HCT116 (cell line): Measurements from ENCODE around the gene PLD5. TPM values are rescaled to one million over a fixed set of nuclear protein-coding genes. Genes with fewer than 3 reads are reported as not detected.

Source experiments
- ATAC-seq: fragments of 200-7000 bp; cut with Tn5 transposase; 2 replicates; pipeline ENCODE4 v1.9.1; 2020; ENCODE audit warnings: mild to moderate bottlenecking, moderate library complexity
- BruUV-seq: library from RNA; stranded (reverse); fragments of 400-500 nt; replicated peaks from 2 replicates; lab custom pipeline; 2021; lab: Mats Ljungman, UMichigan
- CTCF ChIA-PET: fragments of 300-600 bp; sonication (Branson Sonifier 250); formaldehyde crosslinking; loops from one replicate; lab custom pipeline; 2021; ENCODE audit warnings: antibody characterized with exemption; lab: Charles Lee
- POLR2A ChIA-PET: fragments of 300-600, 350-600 bp; sonication (Branson Sonifier 250); formaldehyde crosslinking; loops from one replicate; lab custom pipeline; 2021; ENCODE audit warnings: antibody characterized with exemption; lab: Charles Lee
- RAD21 ChIA-PET, 2 experiments: fragments of 300-600 bp; sonication (Branson Sonifier 250); formaldehyde crosslinking; loops; one replicate each; lab custom pipeline; 2023; ENCODE audit warnings: low total read pairs in 2 of 2; ENCODE audit not compliant: uncharacterized antibody in 2 of 2, unreplicated experiment in 2 of 2, low non-redundant PET in 1 of 2; lab: Charles Lee
- DNase-seq: peaks from one replicate; pipeline ENCODE4 v3.0.0-alpha.2; 2010; ENCODE audit warnings: low read depth, low spot score
- H2AFZ ChIP-seq: fragments of 200-600 bp; shearing (Covaris generic), sonication (generic); 2 replicates; pipeline ENCODE4 v1.6.1; 2017; ENCODE audit warnings: low read depth, mixed run types, mixed read lengths, antibody characterized with exemption, low read length; ENCODE audit not compliant: poor library complexity, severe bottlenecking
- H3K27ac ChIP-seq: 2 replicates; pipeline ENCODE4 v1.5.1; 2012; ENCODE audit warnings: low read depth, low read length
- H3K27me3 ChIP-seq: fragments of 200-600 bp; sonication (generic); 2 replicates; pipeline ENCODE4 v1.6.1; 2016; ENCODE audit warnings: mixed run types, low read length, mixed read lengths; ENCODE audit not compliant: insufficient read depth
- H3K36me3 ChIP-seq, 2 experiments: fragments of 200-500 bp in 1 of 2; fragments of 200-600 bp in 1 of 2; sonication (Bioruptor generic) in 1 of 2; sonication (generic) in 1 of 2; 2 replicates each; pipeline versions ENCODE4 v1.5.1 to v1.6.1; 2014 to 2016; ENCODE audit warnings: low read length in 2 of 2, inconsistent platforms in 1 of 2, mixed read lengths in 1 of 2, mixed run types in 1 of 2; ENCODE audit not compliant: insufficient read depth in 2 of 2, control insufficient read depth in 1 of 2
- H3K4me1 ChIP-seq, 2 experiments: fragments of 200-600 bp in 1 of 2; sonication (generic) in 1 of 2; 2 replicates each; pipeline versions ENCODE4 v1.5.1 to v1.6.1; 2012 to 2017; ENCODE audit warnings: low read length in 2 of 2, inconsistent platforms in 1 of 2, mild to moderate bottlenecking in 1 of 2, mixed read lengths in 1 of 2, mixed run types in 1 of 2, moderate library complexity in 1 of 2; ENCODE audit not compliant: insufficient read depth in 2 of 2, control insufficient read depth in 1 of 2
- H3K4me2 ChIP-seq: fragments of 200-600 bp; sonication (generic); 2 replicates; pipeline ENCODE4 v1.6.1; 2017; ENCODE audit warnings: mixed run types, low read length, mixed read lengths
- H3K4me3 ChIP-seq, 2 experiments: fragments of 200-600 bp in 1 of 2; sonication (generic) in 1 of 2; replicated peaks in 1 of 2; 2 replicates each; pipeline ENCODE4 v1.5.1; 2011 to 2016; ENCODE audit warnings: low read length in 2 of 2, control low read depth in 1 of 2, low read depth in 1 of 2, mild to moderate bottlenecking in 1 of 2, mixed read lengths in 1 of 2, mixed run types in 1 of 2
- H3K79me2 ChIP-seq: fragments of 200-600 bp; sonication (generic); 2 replicates; pipeline ENCODE4 v1.6.1; 2017; ENCODE audit warnings: mild to moderate bottlenecking, mixed run types, low read length, moderate library complexity, mixed read lengths; ENCODE audit not compliant: insufficient read depth
- H3K9ac ChIP-seq: fragments of 200-600 bp; sonication (generic); 2 replicates; pipeline ENCODE4 v1.6.1; 2016; ENCODE audit warnings: low read length, mixed read lengths
- H3K9me2 ChIP-seq: fragments of 200-600 bp; sonication (generic), shearing (Covaris generic); 2 replicates; pipeline ENCODE4 v1.6.1; 2017; ENCODE audit warnings: mixed run types, mild to moderate bottlenecking, moderate library complexity; ENCODE audit not compliant: insufficient read depth
- H3K9me3 ChIP-seq, 2 experiments: fragments of 200-500 bp in 1 of 2; fragments of 200-600 bp in 1 of 2; sonication (Bioruptor generic) in 1 of 2; sonication (generic) in 1 of 2; 2 replicates each; pipeline ENCODE4 v1.6.1; 2014 to 2017; ENCODE audit warnings: low read length in 2 of 2, mixed read lengths in 2 of 2, inconsistent platforms in 1 of 2, low read depth in 1 of 2, mild to moderate bottlenecking in 1 of 2, mixed run types in 1 of 2, moderate library complexity in 1 of 2; ENCODE audit not compliant: control insufficient read depth in 1 of 2, insufficient read depth in 1 of 2
- H4K20me1 ChIP-seq: fragments of 200-600 bp; sonication (generic), shearing (Covaris generic); 2 replicates; pipeline ENCODE4 v1.6.1; 2017; ENCODE audit warnings: mixed run types, mild to moderate bottlenecking, moderate library complexity; ENCODE audit not compliant: insufficient read depth
- CBX3 ChIP-seq: IDR thresholded peaks from 2 replicates; pipeline ENCODE4 v1.6.1; 2012; ENCODE audit warnings: low read depth
- CEBPB ChIP-seq: IDR thresholded peaks from 2 replicates; pipeline ENCODE4 v1.6.1; 2012; ENCODE audit warnings: low read depth
- ELF1 ChIP-seq: IDR thresholded peaks from 2 replicates; pipeline ENCODE4 v1.6.1; 2012; ENCODE audit warnings: low read depth, borderline replicate concordance
- EZH2 ChIP-seq: fragments of 200-600 bp; sonication (generic); IDR thresholded peaks from 2 replicates; pipeline ENCODE4 v1.6.1; 2017; ENCODE audit warnings: antibody characterized with exemption, mixed run types
- POLR2A ChIP-seq: IDR thresholded peaks from 2 replicates; pipeline ENCODE4 v1.7.0; 2011; ENCODE audit warnings: borderline replicate concordance; ENCODE audit not compliant: insufficient read depth, insufficient read length; ENCODE audit errors: extremely low read depth
- POLR2AphosphoS5 ChIP-seq: IDR thresholded peaks from 2 replicates; pipeline ENCODE4 v1.6.1; 2011; ENCODE audit warnings: mild to moderate bottlenecking, low read depth, low read length, moderate library complexity
- RAD21 ChIP-seq: IDR thresholded peaks from 2 replicates; pipeline ENCODE4 v1.6.1; 2012; ENCODE audit warnings: low read depth, mild to moderate bottlenecking
- SP1 ChIP-seq: IDR thresholded peaks from 2 replicates; pipeline ENCODE4 v1.6.1; 2012; ENCODE audit warnings: low read depth
- SRF ChIP-seq: IDR thresholded peaks from 2 replicates; pipeline ENCODE4 v1.6.1; 2012; ENCODE audit warnings: low read depth
- TCF7L2 ChIP-seq: IDR thresholded peaks from 2 replicates; pipeline ENCODE4 v1.7.0; 2011; ENCODE audit warnings: borderline replicate concordance, inconsistent platforms; ENCODE audit not compliant: insufficient read depth, insufficient read length; ENCODE audit errors: extremely low read depth
- YY1 ChIP-seq: IDR thresholded peaks from 2 replicates; pipeline ENCODE4 v1.6.1; 2011; ENCODE audit warnings: low read length, low read depth, moderate library complexity, mild to moderate bottlenecking; ENCODE audit not compliant: insufficient replicate concordance; ENCODE audit errors: extremely low read depth
- ZFX ChIP-seq: fragments of 450-650 bp; IDR thresholded peaks from 2 replicates; pipeline ENCODE4 v1.6.1; 2017
- ZNF274 ChIP-seq: fragments of 200-500 bp; sonication (Bioruptor generic); IDR thresholded peaks from 2 replicates; pipeline ENCODE4 v1.6.1; 2014; ENCODE audit warnings: mild to moderate bottlenecking, low read depth, low read length, inconsistent platforms
- intact Hi-C: fragments of 100-400 bp; cut with micrococcal nuclease; formaldehyde crosslinking; loops from 2 replicates; pipeline ENCODE4 v1.10.0; 2022
- total RNA-seq: library from RNA; stranded (reverse); gene quantifications from one replicate; pipeline ENCODE4 v1.2.1, GENCODE V29; 2021; ENCODE audit not compliant: unreplicated experiment
- TF ChIP-seq, protein P1 (sequence below): IDR thresholded peaks from 2 replicates; pipeline ENCODE4 v1.6.1; 2012
- TF ChIP-seq, protein P2 (sequence below), 3 experiments: fragments of 200-600 bp in 1 of 3; sonication (generic) in 1 of 3; IDR thresholded peaks in 2 of 3; conservative IDR thresholded peaks in 1 of 3; 2 replicates each; pipeline ENCODE4 v1.5.1; 2012 to 2017; ENCODE audit warnings: low read depth in 2 of 3, low read length in 2 of 3, antibody characterized with exemption in 1 of 3, borderline replicate concordance in 1 of 3, control low read depth in 1 of 3, mild to moderate bottlenecking in 1 of 3, mixed read lengths in 1 of 3, mixed run types in 1 of 3, moderate library complexity in 1 of 3; ENCODE audit not compliant: insufficient read depth in 1 of 3
- TF ChIP-seq, protein P3 (sequence below): IDR thresholded peaks from 2 replicates; pipeline ENCODE4 v1.6.1; 2011; ENCODE audit warnings: mild to moderate bottlenecking, low read length, moderate library complexity; ENCODE audit not compliant: insufficient replicate concordance; ENCODE audit errors: extremely low read depth
- TF ChIP-seq, protein P4 (sequence below): IDR thresholded peaks from 2 replicates; pipeline ENCODE4 v1.6.1; 2012; ENCODE audit warnings: low read depth
- TF ChIP-seq, protein P5 (sequence below): IDR thresholded peaks from 2 replicates; pipeline ENCODE4 v1.6.1; 2012

The PLD5 gene
- total RNA-seq, 1 experiment from 2014 or later: not detected

DNA sequence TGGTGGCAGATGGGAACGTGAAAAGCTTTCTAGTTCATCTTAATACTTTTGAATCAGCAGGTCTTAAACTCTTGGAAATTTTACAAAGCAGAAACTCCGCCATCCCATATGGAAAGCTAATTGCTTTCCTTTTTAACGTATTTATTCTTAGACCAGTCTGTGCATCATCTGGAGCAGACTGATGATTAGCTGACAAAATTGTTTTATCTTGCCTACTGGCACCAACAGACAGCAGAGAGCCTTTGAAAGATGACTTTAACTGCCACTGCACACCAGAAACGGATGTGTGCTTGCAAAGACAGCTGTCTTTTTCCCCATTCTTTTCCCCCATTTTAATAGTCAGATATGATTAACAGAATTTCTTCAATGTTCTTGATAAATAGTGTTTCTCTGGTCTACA is 97.0 kb downstream of the PLD5 start:
- no peak for ATAC-seq
- no TSS peak for BruUV-seq
- H3K27me3 ChIP-seq: no peaks in the 10 kb centered on the region
- no peaks in the 10 kb centered on the region for H4K20me1 ChIP-seq
- no peaks in the 10 kb centered on the region for H3K9me2 ChIP-seq
- no peak for DNase-seq
- ChIA-PET CTCF (no interaction called here), POLR2A (interaction anchor here (0.6 kb wide), 1 partner anchor 185 kb away, joined by 4 read pairs; no protein-coding TSS in a partner anchor), RAD21 (no interaction called here)
- H3K79me2 ChIP-seq: no peaks in the 10 kb centered on the region
- intact Hi-C loops: no loop called here
- TF ChIP-seq POLR2A (no peak), SP1 (no peak), ZNF274 (no peak), RAD21 (no peak), CBX3 (no peak), EZH2 (no peak), YY1 (no peak), TCF7L2 (no peak), POLR2AphosphoS5 (no peak), ELF1 (no peak), CEBPB (no peak), SRF (no peak), ZFX (no peak)
- TF ChIP-seq, protein P1, sequence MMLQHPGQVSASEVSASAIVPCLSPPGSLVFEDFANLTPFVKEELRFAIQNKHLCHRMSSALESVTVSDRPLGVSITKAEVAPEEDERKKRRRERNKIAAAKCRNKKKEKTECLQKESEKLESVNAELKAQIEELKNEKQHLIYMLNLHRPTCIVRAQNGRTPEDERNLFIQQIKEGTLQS: no peak
- TF ChIP-seq, protein P2, sequence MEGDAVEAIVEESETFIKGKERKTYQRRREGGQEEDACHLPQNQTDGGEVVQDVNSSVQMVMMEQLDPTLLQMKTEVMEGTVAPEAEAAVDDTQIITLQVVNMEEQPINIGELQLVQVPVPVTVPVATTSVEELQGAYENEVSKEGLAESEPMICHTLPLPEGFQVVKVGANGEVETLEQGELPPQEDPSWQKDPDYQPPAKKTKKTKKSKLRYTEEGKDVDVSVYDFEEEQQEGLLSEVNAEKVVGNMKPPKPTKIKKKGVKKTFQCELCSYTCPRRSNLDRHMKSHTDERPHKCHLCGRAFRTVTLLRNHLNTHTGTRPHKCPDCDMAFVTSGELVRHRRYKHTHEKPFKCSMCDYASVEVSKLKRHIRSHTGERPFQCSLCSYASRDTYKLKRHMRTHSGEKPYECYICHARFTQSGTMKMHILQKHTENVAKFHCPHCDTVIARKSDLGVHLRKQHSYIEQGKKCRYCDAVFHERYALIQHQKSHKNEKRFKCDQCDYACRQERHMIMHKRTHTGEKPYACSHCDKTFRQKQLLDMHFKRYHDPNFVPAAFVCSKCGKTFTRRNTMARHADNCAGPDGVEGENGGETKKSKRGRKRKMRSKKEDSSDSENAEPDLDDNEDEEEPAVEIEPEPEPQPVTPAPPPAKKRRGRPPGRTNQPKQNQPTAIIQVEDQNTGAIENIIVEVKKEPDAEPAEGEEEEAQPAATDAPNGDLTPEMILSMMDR (IDR thresholded peaks at IDR 0.05 in 2 of 3, conservative IDR thresholded peaks at IDR 0.05 in 1 of 3; ENCODE audit: borderline replicate concordance in 1 of 3, insufficient read depth in 1 of 3, low read depth in 2 of 3, low read length in 2 of 3): no peak
- TF ChIP-seq, protein P3, sequence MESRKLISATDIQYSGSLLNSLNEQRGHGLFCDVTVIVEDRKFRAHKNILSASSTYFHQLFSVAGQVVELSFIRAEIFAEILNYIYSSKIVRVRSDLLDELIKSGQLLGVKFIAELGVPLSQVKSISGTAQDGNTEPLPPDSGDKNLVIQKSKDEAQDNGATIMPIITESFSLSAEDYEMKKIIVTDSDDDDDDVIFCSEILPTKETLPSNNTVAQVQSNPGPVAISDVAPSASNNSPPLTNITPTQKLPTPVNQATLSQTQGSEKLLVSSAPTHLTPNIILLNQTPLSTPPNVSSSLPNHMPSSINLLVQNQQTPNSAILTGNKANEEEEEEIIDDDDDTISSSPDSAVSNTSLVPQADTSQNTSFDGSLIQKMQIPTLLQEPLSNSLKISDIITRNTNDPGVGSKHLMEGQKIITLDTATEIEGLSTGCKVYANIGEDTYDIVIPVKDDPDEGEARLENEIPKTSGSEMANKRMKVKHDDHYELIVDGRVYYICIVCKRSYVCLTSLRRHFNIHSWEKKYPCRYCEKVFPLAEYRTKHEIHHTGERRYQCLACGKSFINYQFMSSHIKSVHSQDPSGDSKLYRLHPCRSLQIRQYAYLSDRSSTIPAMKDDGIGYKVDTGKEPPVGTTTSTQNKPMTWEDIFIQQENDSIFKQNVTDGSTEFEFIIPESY: no peak
- TF ChIP-seq, protein P4, sequence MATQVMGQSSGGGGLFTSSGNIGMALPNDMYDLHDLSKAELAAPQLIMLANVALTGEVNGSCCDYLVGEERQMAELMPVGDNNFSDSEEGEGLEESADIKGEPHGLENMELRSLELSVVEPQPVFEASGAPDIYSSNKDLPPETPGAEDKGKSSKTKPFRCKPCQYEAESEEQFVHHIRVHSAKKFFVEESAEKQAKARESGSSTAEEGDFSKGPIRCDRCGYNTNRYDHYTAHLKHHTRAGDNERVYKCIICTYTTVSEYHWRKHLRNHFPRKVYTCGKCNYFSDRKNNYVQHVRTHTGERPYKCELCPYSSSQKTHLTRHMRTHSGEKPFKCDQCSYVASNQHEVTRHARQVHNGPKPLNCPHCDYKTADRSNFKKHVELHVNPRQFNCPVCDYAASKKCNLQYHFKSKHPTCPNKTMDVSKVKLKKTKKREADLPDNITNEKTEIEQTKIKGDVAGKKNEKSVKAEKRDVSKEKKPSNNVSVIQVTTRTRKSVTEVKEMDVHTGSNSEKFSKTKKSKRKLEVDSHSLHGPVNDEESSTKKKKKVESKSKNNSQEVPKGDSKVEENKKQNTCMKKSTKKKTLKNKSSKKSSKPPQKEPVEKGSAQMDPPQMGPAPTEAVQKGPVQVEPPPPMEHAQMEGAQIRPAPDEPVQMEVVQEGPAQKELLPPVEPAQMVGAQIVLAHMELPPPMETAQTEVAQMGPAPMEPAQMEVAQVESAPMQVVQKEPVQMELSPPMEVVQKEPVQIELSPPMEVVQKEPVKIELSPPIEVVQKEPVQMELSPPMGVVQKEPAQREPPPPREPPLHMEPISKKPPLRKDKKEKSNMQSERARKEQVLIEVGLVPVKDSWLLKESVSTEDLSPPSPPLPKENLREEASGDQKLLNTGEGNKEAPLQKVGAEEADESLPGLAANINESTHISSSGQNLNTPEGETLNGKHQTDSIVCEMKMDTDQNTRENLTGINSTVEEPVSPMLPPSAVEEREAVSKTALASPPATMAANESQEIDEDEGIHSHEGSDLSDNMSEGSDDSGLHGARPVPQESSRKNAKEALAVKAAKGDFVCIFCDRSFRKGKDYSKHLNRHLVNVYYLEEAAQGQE: no peak
- TF ChIP-seq, protein P5, sequence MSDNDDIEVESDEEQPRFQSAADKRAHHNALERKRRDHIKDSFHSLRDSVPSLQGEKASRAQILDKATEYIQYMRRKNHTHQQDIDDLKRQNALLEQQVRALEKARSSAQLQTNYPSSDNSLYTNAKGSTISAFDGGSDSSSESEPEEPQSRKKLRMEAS: no peak
- no peak overlapping the region for H2AFZ ChIP-seq
- no peaks in the 10 kb centered on the region for H3K9me3 ChIP-seq
- no peak overlapping the region for H3K27ac ChIP-seq
- H3K4me1 ChIP-seq: no peaks in the 10 kb centered on the region
- no peak overlapping the region for H3K4me2 ChIP-seq
- H3K4me3 ChIP-seq: no peak overlapping the region
- H3K36me3 ChIP-seq: no peaks in the 10 kb centered on the region
- no peak overlapping the region for H3K9ac ChIP-seq
